ENCODE measurements around the gene SMIM24.

Gene SMIM24

DNA sequence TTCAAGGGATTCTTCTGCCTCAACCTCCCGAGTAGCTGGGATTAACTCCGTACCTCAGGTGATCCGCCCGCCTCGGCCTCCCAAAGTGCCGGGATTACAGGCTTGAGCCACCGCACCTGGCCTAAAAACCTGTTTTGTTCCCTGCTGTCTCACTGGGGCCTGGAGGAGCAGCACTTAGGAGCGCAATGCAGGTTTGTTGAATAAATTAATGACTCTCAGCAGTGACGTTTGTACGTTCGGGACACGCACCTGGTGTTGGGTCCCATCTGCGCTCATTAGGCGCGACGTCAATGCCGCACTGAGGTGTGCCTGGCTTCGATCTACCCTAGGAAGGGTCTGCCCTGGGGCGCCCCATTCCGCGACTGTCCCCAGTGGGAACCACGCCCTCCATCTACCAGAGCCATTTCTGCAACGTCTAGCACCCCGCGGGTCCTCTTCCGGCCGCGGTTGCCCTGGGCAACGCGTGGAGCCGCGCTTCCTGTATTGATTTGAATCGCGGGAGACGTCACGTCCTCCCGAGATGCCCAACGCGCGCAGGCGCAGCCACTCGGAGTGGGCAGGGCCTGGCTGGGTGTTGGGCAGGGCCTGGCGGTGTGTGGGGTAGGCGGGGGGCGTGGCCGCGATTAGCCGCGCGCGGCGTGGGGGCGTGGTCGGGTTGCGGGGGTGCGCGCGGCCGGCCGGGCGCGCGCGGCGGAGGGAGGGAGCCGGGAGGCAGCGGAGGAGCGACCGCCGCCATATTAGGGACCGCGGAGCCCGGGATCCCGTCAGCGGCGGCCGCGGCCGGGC, 25.5 kb upstream of the SMIM24 start, which contains the start of gene FZR1:
TSS of gene FZR1 (plus strand) at position 714 of the 786 bp plus-strand sequence. CDS start 16,679 bp downstream, outside the sequence.
- peaks cover 32% of the 10 kb centered on the region for H3K4me1 ChIP-seq (ENCODE audit: control insufficient read depth, insufficient read depth, low read length, poor library complexity, severe bottlenecking)
- H3K4me3 ChIP-seq (ENCODE audit: extremely low read depth, insufficient read depth, low read length, poor library complexity, severe bottlenecking) = peak within 1 kb of the TSS; percentile 97
- H3K27ac ChIP-seq (ENCODE audit: low read depth, low read length, severe bottlenecking) = peak within 1 kb of the TSS; percentile 75
- H3K36me3 ChIP-seq (ENCODE audit: control insufficient read depth, insufficient read depth, low read length) = peaks cover 26% of the 10 kb centered on the region
- H3K9me3 ChIP-seq (ENCODE audit: control insufficient read depth, low read length) = no peaks in the 10 kb centered on the region
- WGBS, 2 experiments (ENCODE audit: insufficient coverage in 2 of 2) = 13 to 17% methylated on average over 52 to 56 of the region's 79 CpGs

DNA sequence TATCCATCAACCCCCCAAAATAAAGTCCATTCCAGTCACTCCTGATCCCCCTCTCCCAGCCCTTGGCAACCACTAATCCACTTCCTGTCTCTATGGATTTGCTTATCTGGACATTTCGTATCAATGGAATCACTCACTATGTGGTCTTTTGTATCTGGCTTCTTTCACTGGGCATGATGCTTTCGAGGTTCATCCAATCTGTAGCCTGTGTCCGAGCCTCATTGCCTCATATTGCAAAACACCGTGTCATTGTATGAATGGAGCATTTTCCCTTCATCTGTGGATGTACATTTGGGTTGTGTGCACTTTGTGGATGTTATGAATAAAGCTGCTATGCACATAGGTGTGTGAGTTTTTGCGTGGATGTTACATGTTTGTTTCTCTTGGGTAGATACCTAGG, 24.4 kb upstream of the SMIM24 start:
- Histone ChIP-seq H3K4me1 (ENCODE audit: control insufficient read depth, insufficient read depth, low read length, poor library complexity, severe bottlenecking) (peaks cover 31% of the 10 kb centered on the region), H3K36me3 (ENCODE audit: control insufficient read depth, insufficient read depth, low read length) (peaks cover 15% of the 10 kb centered on the region), H3K4me3 (ENCODE audit: extremely low read depth, insufficient read depth, low read length, poor library complexity, severe bottlenecking) (no peak overlapping the region), H3K27ac (ENCODE audit: low read depth, low read length, severe bottlenecking) (peak overlapping the region; percentile 41), H3K9me3 (ENCODE audit: control insufficient read depth, low read length) (no peaks in the 10 kb centered on the region)
- 95 to 100% methylated on average over 3 to 4 of the region's 5 CpGs for WGBS, 2 experiments (ENCODE audit: insufficient coverage in 2 of 2)

DNA sequence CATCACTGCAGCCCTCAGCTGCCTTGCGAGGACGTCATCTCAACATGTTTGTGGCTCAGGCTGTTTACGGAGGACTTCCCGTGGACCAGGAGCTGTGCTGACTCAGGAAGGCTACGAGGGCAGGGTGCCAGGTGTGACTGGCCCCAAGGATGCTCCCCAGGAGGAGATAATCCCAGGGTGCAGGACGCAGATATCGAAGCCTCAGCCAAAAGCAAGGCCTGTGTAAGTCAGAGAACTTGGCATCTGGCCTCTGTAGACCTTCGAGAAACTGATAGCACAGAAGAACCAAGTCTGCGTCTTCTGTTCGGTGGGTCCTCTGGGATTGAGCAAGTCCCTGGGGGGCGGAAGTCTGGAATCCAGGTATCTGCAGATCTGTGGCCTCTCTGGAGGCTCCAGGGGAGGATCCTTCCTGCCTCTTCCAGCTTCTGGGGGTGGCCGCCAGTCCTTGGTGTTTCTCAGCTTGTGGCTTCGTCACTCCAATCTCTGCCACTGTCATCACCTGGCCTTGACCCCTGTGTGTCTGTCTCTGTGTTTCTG, 22.8 kb upstream of the SMIM24 start:
- H3K27ac ChIP-seq (ENCODE audit: low read depth, low read length, severe bottlenecking) = no peak overlapping the region
- peaks cover 6% of the 10 kb centered on the region for H3K36me3 ChIP-seq (ENCODE audit: control insufficient read depth, insufficient read depth, low read length)
- WGBS, 2 experiments (ENCODE audit: insufficient coverage in 2 of 2) = 92 to 95% methylated on average over 9 to 12 of the region's 13 CpGs
- H3K4me1 ChIP-seq (ENCODE audit: control insufficient read depth, insufficient read depth, low read length, poor library complexity, severe bottlenecking) = peaks cover 19% of the 10 kb centered on the region
- no peak overlapping the region for H3K4me3 ChIP-seq (ENCODE audit: extremely low read depth, insufficient read depth, low read length, poor library complexity, severe bottlenecking)
- H3K9me3 ChIP-seq (ENCODE audit: control insufficient read depth, low read length) = no peaks in the 10 kb centered on the region

DNA sequence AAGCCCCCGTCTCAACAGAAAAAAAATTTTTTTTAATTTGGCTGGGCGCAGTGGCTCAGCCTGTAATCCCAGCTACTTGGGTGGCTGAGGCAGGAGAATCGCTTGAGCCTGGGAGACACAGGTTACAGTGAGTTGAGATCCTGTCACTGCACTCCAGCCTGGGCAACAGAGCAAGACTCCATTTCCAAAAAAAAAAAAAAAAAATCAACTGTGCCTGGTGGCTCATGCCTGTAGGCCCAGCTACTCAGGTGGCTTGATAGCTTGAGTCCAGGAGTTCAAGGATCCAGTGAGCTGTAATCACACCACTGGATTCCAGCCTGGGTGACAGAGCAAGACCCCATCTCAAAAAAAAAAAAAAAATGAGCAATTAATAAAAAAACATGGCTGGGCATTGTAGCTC, 21.5 kb upstream of the SMIM24 start:
- no peak overlapping the region for H3K4me3 ChIP-seq (ENCODE audit: extremely low read depth, insufficient read depth, low read length, poor library complexity, severe bottlenecking)
- H3K36me3 ChIP-seq (ENCODE audit: control insufficient read depth, insufficient read depth, low read length) = peaks cover 19% of the 10 kb centered on the region
- H3K9me3 ChIP-seq (ENCODE audit: control insufficient read depth, low read length) = no peaks in the 10 kb centered on the region
- whole genome bisulfite sequencing, 2 experiments (ENCODE audit: insufficient coverage in 2 of 2) = 94 to 95% methylated on average over 2 to 3 of the region's 3 CpGs
- no peak overlapping the region for H3K27ac ChIP-seq (ENCODE audit: low read depth, low read length, severe bottlenecking)
- peaks cover 13% of the 10 kb centered on the region for H3K4me1 ChIP-seq (ENCODE audit: control insufficient read depth, insufficient read depth, low read length, poor library complexity, severe bottlenecking)

DNA sequence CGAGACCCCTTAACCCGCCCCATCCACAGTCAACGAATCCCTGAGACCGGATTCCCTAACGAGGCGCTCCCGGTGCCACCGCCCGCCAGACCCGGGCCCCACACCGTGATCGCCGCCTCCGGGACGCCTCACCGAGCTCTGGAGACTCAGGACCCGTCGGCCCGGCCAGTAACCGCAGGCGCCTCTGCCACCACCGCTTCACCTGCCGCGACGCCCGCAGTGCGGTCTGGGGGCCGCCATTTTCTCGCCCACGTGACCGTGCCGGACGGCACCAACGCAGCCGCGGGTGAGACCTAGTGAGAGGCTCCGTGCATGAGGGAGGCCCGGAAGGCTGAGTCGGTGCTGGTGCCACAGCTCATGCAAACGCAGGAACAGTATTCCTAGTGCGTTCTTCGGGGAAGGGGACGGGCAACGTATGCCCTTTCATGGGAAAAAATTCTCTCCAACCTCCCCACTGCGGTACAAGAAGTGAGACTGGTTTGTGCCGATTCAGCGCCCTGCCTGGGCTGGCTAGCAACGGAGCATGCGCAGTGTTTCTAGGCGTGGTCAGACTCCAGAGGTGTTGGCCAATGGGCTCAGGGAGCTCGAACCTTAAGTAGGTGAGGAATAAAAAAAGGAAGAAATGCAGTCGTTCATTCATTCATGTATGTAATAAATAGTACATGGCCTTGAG, 20.2 kb upstream of the SMIM24 start, which contains the start of gene DOHH:
TSS of gene DOHH (minus strand) at position 246 of the 673 bp plus-strand sequence. CDS start 3,860 bp downstream, outside the sequence.
- peaks cover 31% of the 10 kb centered on the region for H3K36me3 ChIP-seq (ENCODE audit: control insufficient read depth, insufficient read depth, low read length)
- no peaks in the 10 kb centered on the region for H3K9me3 ChIP-seq (ENCODE audit: control insufficient read depth, low read length)
- H3K4me1 ChIP-seq (ENCODE audit: control insufficient read depth, insufficient read depth, low read length, poor library complexity, severe bottlenecking) = peaks cover 11% of the 10 kb centered on the region
- H3K4me3 ChIP-seq (ENCODE audit: extremely low read depth, insufficient read depth, low read length, poor library complexity, severe bottlenecking) = peak within 1 kb of the TSS; percentile 92
- 0% methylated on average over 37 to 42 of the region's 52 CpGs for WGBS, 2 experiments (ENCODE audit: insufficient coverage in 2 of 2)
- H3K27ac ChIP-seq (ENCODE audit: low read depth, low read length, severe bottlenecking) = peak within 1 kb of the TSS; percentile 98

DNA sequence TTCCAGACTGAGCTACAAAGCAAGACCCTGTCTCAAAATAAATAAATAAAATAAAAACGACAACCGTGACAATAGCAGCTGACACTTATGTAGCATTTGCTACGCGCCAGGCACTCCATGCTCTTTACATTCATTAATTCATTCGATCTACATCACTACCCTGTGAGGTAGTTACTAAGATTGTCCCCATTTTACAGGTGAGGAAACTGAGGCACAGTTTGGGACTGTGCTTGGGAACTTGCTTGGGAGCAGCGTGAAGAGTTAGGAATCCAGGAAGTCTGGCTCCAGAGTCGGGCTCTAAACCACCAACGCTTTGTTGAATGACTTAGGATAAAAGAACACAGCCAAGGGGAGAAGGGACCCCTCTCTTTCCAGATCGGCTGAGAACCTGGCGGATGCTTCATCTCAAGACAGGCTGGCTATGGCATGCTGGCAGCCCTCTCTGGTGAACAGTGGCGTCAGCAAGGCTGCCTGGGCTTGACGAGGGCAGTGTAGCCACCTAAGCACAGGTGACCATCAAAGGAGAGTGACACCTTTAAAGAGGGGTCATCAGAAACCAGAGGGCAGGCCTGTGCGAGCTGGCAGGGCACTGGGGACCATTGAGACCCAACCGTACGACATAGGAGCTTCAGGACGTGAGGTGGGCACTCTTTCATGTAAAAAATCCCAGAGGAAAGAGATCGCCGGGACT, 19.6 kb upstream of the SMIM24 start:
- H3K4me1 ChIP-seq (ENCODE audit: control insufficient read depth, insufficient read depth, low read length, poor library complexity, severe bottlenecking) = peaks cover 5% of the 10 kb centered on the region
- peaks cover 36% of the 10 kb centered on the region for H3K36me3 ChIP-seq (ENCODE audit: control insufficient read depth, insufficient read depth, low read length)
- WGBS, 2 experiments (ENCODE audit: insufficient coverage in 2 of 2) = 9 to 11% methylated on average over 11 to 13 of the region's 18 CpGs
- no peaks in the 10 kb centered on the region for H3K9me3 ChIP-seq (ENCODE audit: control insufficient read depth, low read length)
- H3K4me3 ChIP-seq (ENCODE audit: extremely low read depth, insufficient read depth, low read length, poor library complexity, severe bottlenecking) = peak overlapping the region; percentile 92
- H3K27ac ChIP-seq (ENCODE audit: low read depth, low read length, severe bottlenecking) = peak overlapping the region; percentile 98

DNA sequence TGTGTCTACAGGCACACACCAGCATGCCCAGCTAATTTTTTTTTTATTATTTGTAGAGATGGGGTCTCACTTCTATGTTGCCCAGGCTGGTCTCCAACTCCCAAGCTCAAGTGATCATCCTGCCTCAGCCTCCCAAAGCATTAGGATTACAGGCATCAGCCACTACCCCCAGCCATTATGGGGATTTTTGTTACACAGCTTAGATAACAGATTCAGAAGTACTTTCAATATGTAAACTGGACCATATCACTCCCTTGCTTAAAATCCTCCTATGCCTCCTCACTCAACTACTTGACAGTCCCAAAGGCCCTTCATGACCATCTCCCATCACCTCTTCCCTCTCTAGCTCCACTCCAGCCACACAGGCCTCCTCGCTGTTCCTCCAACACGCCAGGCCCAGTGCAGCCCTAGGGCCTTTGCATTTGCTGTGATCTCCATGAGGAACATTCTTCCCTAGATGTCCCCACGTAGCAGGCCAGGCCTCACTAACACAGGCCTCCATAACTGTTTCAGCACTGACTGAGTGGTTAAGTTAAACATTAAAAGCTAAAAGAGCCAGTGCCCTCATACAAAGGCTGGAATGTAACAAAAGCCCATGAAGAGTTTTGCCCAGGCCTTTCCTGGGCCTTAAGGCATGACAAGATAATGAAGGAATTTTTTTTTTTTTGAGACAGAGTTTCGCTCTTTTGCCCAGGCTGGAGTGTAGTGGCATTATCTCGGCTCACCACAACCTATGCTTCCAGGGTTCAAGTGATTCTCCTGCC, 17.6 kb upstream of the SMIM24 start:
- H3K36me3 ChIP-seq (ENCODE audit: control insufficient read depth, insufficient read depth, low read length) = peaks cover 48% of the 10 kb centered on the region
- no peaks in the 10 kb centered on the region for H3K9me3 ChIP-seq (ENCODE audit: control insufficient read depth, low read length)
- H3K4me3 ChIP-seq (ENCODE audit: extremely low read depth, insufficient read depth, low read length, poor library complexity, severe bottlenecking) = no peak overlapping the region
- WGBS, 2 experiments (ENCODE audit: insufficient coverage in 2 of 2) = 96 to 98% methylated on average over 4 to 5 of the region's 5 CpGs
- H3K4me1 ChIP-seq (ENCODE audit: control insufficient read depth, insufficient read depth, low read length, poor library complexity, severe bottlenecking) = no peaks in the 10 kb centered on the region
- H3K27ac ChIP-seq (ENCODE audit: low read depth, low read length, severe bottlenecking) = no peak overlapping the region

DNA sequence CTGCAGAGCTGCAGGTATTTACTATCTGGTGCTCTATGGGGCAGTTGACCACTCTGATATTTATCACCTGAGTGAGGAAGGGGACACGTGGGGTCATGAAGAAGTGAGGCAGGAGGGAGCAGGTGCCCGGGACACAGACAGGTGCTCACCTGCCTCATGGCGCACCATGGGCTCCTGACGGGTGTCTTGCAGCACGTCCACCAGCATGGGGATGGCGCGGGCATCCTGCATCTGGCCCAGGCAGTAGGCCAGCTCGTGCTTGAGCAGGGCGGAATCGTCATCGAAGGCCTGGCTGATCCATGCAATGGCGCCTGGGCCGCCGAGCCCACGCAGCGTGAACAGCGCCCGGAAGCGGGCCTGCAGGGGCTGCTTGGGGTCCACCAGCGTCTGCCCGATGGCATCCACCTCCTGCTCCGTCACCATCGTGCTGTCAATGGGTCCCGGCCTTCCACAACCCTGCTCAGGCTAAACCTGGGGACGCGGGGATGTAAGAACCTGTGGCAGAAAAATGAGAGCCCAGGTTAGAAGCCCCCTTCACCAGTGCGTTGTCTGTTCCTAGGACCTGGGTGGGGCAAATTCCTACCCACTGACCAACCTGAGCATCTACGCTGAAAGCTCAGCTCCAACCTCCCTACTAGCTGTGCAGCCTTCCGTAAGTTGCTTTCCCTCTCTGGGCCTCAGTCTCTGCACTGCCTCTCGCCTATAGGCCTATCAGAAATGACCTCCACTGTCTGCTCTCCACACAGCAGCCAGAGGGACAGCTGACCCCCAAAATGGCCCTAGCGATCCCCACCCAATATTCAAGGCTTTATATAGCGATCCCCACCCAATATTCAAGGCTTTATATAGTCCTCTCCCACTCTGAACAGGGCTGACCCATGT, 16.3 kb upstream of the SMIM24 start:
- H3K4me1 ChIP-seq (ENCODE audit: control insufficient read depth, insufficient read depth, low read length, poor library complexity, severe bottlenecking) = no peaks in the 10 kb centered on the region
- no peaks in the 10 kb centered on the region for H3K9me3 ChIP-seq (ENCODE audit: control insufficient read depth, low read length)
- H3K27ac ChIP-seq (ENCODE audit: low read depth, low read length, severe bottlenecking) = no peak overlapping the region
- 95 to 99% methylated on average over 25 to 32 of the region's 32 CpGs for WGBS, 2 experiments (ENCODE audit: insufficient coverage in 2 of 2)
- H3K36me3 ChIP-seq (ENCODE audit: control insufficient read depth, insufficient read depth, low read length) = peaks cover 59% of the 10 kb centered on the region
- no peak overlapping the region for H3K4me3 ChIP-seq (ENCODE audit: extremely low read depth, insufficient read depth, low read length, poor library complexity, severe bottlenecking)

DNA sequence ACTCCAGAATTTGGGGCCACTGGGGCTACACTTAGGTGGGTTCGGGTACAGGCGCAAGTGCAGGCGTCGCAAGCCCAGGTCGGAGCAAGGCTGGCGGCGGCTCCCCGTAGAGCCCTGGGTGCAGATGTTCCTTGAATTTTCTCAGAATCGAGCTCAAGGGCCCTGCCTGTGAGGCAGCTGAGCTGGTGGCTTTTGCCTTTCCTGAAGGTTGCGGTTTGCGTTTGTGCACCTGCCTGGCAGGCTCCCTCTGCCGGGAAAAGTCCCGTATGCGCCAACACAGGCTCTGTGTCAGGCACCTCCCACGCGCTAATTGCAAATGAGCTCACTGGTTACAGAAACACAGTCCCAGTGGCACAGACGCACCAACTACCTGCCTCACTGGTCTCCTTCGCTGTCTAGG, 14.2 kb upstream of the SMIM24 start:
- 96 to 99% methylated on average over 18 of the region's 18 CpGs for WGBS, 2 experiments (ENCODE audit: insufficient coverage in 2 of 2)
- H3K36me3 ChIP-seq (ENCODE audit: control insufficient read depth, insufficient read depth, low read length) = peaks cover 65% of the 10 kb centered on the region
- no peaks in the 10 kb centered on the region for H3K9me3 ChIP-seq (ENCODE audit: control insufficient read depth, low read length)
- H3K4me3 ChIP-seq (ENCODE audit: extremely low read depth, insufficient read depth, low read length, poor library complexity, severe bottlenecking) = no peak overlapping the region
- no peaks in the 10 kb centered on the region for H3K4me1 ChIP-seq (ENCODE audit: control insufficient read depth, insufficient read depth, low read length, poor library complexity, severe bottlenecking)
- no peak overlapping the region for H3K27ac ChIP-seq (ENCODE audit: low read depth, low read length, severe bottlenecking)
